AG09309 (cell line): ENCODE results near the gene HMX3.
"Not testable (repeated sequence)": the region's sequence is repeated elsewhere in the genome, so short reads cannot be mapped to it uniquely, and the experiment has no call there.

Source experiments
- DNase-seq: peaks from one replicate; pipeline ENCODE4 v3.0.0-alpha.2; 2010; ENCODE audit warnings: low read depth
- H3K4me3 ChIP-seq: 2 replicates; pipeline ENCODE4 v1.5.1; 2011; ENCODE audit warnings: mild to moderate bottlenecking, low read depth, low read length, moderate library complexity; ENCODE audit not compliant: control insufficient read depth
- TF ChIP-seq, protein P1 (sequence below): IDR thresholded peaks from 2 replicates; pipeline ENCODE4 v1.5.1; 2011; ENCODE audit warnings: mild to moderate bottlenecking, low read depth, low read length, inconsistent platforms; ENCODE audit not compliant: insufficient read depth, control insufficient read depth; ENCODE audit errors: missing control alignments

Gene HMX3

DNA sequence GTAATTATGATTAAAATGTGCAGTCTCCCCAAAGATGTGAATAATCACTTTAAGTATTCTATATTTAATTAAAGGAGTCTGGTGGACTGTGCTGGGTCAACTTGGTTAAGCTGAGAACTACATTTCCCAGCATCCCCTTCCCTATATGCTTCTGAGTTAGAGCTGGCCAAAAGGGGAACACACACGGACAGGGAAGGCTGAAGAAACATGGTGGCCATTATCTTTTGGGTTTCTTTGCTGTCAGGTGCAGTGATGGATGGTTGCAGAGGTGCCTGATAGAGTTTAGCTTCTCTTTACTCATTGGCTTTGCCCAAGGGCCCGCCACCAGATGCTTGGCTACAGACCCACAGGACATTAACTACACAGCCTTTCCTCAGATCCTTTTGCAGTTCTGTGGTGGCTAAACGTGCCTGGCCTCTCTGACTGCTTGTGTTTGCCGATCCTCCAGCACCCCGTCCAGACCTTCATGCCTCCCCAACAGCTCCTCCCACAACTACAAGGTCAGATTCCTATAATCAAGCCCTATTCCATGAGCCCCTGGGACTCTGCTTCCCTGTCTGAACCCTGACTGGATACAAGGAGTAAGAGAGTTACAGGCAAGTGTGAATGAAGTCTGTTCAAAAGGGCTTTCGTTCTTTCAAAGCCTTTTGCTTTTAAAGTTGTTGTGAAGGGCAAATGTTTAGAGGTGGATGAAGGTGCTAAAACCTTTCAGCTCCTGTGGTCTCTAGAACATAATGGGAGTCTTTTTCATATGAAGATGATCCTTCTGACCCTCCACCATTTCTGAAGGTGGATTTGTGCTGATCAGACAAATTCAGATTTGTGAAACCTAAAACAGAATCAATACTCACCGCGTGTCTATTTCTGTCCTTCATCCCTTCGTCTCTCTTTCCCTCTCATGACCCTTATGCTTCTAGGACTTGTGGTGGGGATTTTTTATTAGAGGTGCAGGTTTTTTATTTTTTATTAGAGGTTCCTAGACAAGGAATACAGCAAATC lies 39.9 kb downstream of the HMX3 start:
- TF ChIP-seq, protein P1, sequence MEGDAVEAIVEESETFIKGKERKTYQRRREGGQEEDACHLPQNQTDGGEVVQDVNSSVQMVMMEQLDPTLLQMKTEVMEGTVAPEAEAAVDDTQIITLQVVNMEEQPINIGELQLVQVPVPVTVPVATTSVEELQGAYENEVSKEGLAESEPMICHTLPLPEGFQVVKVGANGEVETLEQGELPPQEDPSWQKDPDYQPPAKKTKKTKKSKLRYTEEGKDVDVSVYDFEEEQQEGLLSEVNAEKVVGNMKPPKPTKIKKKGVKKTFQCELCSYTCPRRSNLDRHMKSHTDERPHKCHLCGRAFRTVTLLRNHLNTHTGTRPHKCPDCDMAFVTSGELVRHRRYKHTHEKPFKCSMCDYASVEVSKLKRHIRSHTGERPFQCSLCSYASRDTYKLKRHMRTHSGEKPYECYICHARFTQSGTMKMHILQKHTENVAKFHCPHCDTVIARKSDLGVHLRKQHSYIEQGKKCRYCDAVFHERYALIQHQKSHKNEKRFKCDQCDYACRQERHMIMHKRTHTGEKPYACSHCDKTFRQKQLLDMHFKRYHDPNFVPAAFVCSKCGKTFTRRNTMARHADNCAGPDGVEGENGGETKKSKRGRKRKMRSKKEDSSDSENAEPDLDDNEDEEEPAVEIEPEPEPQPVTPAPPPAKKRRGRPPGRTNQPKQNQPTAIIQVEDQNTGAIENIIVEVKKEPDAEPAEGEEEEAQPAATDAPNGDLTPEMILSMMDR: no peak
- H3K4me3 ChIP-seq: no peak overlapping the region
- DNase-seq: no peak

DNA sequence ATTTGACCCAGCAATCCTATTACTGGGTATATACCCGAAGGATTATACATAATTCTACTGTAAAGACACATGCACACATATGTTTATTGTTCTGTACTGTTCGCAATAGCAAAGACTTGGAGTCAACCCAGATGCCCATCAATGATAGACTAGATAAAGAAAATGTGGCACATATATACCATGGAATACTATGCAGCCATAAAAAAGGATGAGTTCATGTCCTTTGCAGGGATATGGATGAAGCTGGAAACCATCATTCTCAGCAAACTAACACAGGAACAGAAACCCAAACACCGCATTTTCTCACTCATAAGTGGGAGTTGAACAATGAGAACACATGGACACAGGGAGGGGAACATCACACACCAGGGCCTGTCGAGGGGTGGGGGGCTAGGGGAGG lies 42.6 kb downstream of the HMX3 start:
- H3K4me3 ChIP-seq, DNase-seq: not testable (repeated sequence)

DNA sequence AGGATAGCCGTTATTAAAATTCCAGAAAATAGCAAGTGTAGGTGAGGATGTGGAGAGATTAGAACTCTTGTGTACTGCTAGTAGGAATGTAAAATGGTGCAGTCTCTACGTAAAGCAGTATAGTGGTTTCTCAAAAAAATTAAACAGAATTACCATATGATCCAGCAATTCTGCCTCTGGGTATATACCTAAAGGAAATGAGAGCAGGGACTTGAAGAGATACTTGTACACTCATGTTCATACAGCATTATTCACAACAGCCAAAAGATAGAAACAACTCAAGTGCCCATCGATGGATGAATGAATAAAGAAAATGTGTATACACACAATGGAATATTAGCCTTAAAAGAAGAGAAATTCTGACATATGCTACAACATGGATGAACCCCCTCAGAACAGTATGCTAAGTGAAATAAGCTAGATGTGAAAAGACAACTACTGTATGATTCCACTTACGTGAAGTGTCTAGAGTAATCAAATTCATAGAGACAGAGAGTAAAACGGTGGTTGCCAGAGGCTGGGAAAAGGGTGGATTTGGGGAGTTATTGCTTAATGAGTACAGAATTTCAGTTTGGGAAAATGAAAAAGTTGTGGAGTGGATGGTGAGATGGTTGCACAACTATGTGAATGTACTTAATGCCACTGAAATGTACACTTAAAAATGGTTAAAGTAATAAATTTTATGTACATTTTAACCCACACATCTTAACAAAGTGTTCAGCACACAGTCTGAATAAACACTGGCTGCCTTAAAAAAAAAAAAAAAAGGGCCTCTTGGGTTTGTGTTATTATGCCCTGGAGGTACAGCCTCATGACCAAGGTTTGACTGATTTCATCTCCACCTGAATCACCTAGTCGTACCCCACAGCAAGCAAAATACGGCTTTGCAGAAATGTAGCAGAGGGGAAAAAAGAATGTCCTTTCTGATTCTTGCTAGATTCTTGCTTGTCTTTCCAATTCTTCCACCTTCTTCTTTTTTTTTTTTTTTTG lies 44.6 kb downstream of the HMX3 start:
- TF ChIP-seq, protein P1: no peak
- H3K4me3 ChIP-seq: no peak overlapping the region
- no peak for DNase-seq

DNA sequence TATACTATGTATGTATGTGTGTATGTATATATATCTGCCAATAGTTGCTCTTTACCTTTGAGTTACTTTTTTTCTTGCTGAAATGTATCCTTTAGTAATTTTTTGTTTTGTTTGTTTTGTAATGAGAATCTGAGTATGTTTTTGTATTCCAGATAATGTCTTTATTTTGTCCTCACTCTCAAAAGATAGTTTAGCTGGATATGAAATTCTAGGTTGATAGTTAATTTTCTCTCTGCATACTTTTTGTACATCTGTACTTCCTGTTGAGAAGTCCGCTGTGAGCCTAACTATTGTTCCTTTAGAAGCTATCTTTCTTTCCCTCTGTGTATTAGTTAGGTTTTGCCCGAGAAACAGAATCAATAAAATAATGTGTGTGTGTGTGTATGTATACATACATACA lies 48.0 kb downstream of the HMX3 start:
- H3K4me3 ChIP-seq: no peak overlapping the region
- TF ChIP-seq, protein P1: no peak
- DNase-seq: no peak

DNA sequence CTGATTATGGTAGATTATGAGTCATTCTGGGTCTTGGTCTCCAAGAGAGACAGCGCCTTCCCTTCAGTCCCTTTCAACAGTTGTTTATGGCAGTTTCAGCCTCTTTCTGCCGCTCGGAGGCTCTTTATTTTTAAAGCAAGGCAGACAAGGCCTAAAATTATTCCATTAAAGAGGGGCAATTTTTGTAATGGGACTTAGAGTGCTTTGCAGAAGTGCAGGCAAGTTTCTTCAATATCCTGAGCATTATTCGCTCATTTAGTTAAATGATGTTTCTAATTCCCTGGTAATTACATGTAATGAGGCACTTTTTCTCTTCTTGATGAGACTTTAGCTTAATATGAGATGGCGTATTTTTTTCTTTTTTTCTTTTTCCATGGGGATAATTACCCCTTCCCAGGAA lies 52.0 kb downstream of the HMX3 start:
- no peak overlapping the region for H3K4me3 ChIP-seq
- TF ChIP-seq, protein P1: no peak
- DNase-seq: no peak
